Endometrial microvascular endothelial cells (primary cell): ENCODE results near the gene PTPRK. TPM values are rescaled to one million over a fixed set of nuclear protein-coding genes. Genes with fewer than 3 reads are reported as not detected.

Experiments used
- in situ Hi-C: cut with HindIII; loops from 2 replicates; pipeline ENCODE4 v1.10.0; 2017; ENCODE audit warnings: low sequenced_read_pairs, low pct_unique_long_range_greater_than_20kb; ENCODE audit errors: inconsistent ontology term
- total RNA-seq: library from RNA; depleted of rRNA; stranded (reverse); fragments of >200 nt; gene quantifications from one replicate; pipeline ENCODE4 v1.2.3, GENCODE V29; 2015; ENCODE audit errors: inconsistent ontology term

Gene PTPRK
- total RNA-seq, 1 donor from 2014 or later: 60.4 TPM

- in situ Hi-C loops: no loop called here
These were observed 184.4 kb downstream of the PTPRK start for GRCh38 chr6:128335963-128336362.

GRCh38 chr6:128333581-128334223 lies 186.7 kb downstream of the PTPRK start:
- in situ Hi-C loops: no loop called here

DNA sequence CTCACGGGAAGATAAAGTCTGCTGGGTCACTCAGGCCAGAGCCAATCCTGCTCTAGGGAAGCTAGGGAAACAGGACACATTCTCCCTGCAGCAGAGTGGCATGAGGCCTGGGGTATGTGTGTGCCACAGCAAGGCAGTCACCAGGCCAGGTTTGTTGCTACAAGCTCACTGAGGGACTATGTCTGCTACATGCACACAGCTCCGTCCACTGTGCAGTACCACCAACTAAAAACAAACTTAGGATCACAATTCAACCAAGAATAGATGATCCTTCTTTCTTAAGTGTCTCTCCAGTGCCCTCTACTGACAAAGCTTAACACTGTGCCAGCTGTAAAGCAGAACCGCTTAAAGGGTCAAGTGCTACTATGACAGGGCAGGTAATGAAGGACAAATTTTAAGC lies 192.5 kb downstream of the PTPRK start:
- in situ Hi-C loops: no loop called here

DNA sequence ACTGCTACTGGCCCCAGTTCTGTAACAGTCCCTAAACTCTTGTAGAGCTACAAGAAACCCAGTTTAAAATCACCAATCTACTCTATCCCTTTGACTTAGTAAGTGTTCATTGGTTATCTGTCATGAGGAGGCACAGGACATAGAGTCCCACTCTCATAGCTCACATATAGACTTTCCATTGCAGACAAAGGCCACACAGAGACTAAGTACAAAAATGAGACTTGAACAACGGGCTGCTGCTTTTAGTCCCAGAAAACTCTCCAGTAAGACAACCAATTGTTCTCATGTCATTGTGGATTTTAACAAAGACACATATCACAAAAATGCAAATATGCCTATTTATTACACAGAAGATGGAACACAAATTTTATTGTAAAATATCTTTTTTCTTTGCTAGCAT lies 197.4 kb downstream of the PTPRK start:
- in situ Hi-C loops: no loop called here

DNA sequence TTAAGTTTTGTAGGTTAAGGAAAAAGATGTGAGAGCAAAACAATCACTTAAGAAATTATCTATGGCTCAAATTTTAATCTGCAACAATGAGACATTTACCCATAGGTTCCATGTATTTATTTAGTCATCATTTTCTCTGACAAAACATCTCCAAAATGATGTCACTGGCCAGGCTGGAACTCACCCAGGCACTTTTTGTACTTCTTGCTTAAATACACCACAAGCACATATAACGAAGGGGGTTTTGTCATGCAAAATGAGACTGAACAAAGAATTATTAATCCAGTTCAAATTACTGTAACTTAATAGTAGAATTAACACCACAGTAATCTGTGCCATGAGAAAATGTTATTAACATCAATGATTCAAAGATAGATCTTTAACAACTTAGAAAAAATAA lies 200.5 kb downstream of the PTPRK start:
- in situ Hi-C loops: no loop called here

- in situ Hi-C loops: no loop called here
These were observed 201.2 kb downstream of the PTPRK start for GRCh38 chr6:128319157-128319556.

GRCh38 chr6:128316258-128316929 lies 204.0 kb downstream of the PTPRK start:
- in situ Hi-C loops: no loop called here

DNA sequence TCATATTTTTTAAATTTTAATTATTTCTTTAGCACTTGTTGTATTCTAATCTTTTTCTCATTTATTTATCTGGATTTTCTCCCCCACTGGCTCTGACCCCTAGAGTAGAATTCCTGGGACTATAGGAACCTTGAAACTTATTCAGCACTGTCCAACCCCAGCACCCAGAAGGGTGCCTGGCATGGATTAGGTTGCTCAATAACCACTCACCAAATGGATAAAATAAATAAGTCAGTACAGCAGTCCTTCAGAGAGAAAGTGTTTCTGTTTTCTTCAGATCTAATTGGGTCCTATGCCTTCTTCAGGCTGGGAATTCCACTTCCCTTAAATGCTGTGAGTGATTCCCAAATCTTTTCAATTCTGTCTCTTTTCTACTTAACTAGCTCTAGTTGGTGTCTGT lies 206.2 kb downstream of the PTPRK start:
- in situ Hi-C loops: no loop called here

GRCh38 chr6:128311944-128312570 lies 208.3 kb downstream of the PTPRK start:
- in situ Hi-C loops: no loop called here

DNA sequence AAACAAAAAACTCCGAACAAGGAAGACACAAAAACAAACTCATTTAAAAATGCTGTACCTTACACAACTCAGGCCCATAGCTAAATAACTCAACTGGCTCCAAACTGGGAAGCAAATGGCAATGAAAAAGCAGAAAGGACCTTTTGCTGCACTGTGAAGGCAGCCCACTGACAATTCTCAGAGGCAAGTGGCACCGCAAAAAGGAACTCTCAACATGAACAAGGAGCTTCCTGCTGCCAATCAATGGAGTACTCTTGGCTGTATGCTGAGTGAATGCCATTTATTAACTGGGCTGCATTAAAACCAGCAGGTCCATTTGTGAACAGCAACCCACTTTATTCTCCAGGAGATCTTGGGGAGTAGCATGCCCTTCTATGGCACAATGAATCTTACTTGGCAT lies 209.9 kb downstream of the PTPRK start:
- in situ Hi-C loops: no loop called here

DNA sequence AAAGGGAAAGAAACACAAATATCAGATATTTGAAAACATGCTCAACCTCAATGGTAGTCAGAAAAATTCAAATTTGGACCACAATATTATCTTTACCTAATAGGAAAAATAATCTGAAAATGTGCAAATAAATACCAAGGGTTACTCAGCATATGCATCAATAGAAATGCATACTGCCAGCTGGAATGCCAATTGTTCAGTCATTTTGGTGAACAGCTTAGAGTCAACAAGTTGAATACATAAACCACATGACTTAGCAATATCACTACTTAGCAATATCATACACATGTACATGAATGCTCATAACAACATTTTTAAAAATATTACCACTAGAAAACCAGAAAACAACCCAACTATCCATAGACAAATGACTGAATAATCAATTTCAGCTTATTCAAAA lies 212.7 kb downstream of the PTPRK start:
- in situ Hi-C loops: no loop called here

GRCh38 chr6:128305976-128306375 lies 214.4 kb downstream of the PTPRK start:
- in situ Hi-C loops: no loop called here

DNA sequence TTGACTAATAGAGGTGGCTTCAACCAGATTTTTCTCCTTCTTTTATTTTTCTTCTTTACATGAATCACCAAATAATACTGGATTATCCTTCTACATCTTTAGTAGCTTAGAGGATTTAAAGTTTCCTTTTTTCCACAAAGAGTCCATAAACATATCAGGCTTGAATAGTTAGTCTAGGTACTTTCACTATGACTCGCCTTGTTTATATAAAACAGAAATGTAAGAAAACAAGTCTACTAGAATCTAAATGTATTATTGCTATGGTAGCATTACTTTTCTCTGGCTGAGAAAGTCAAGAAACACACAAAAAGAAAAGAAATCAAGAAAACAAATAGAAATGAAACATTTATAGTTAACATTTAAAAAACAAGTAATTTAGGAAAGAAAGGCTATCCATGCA lies 215.2 kb downstream of the PTPRK start:
- in situ Hi-C loops: no loop called here

DNA sequence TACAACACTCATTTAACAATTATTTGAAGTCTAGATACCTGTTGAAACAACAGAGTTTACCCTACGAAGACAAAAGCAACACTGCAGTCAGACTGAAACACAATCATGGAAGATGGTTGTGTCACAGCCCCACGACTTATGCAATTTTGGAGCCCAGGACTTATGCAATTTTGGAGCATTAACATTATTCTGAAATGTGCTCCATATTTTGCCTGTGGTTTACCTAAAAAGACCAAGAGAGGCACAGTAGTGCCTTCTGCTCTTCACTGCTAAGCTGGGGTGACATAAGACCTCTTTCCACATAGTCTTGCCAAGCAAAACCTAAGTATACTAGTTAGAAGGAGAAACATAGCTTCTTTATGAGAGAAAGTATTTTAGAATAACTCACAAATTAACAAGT lies 216.5 kb downstream of the PTPRK start:
- in situ Hi-C loops: no loop called here

DNA sequence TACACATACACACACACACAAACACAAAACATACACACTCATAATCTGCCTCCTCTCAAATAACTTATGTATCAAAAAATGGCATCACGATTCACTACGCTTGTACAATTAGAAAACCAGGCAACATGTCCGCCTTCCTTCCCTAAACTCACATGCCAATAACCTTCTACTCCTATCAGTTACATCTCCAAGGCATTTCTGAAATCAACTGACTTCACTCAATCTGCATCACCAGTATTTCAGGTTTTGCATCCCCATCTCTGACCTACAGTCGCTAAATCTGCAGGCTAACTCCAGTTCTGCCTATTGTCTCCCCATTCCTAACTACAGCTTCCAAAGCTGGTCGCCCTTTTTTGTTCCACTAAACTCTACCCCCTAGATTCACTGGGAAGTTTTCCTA lies 217.5 kb downstream of the PTPRK start:
- in situ Hi-C loops: no loop called here

DNA sequence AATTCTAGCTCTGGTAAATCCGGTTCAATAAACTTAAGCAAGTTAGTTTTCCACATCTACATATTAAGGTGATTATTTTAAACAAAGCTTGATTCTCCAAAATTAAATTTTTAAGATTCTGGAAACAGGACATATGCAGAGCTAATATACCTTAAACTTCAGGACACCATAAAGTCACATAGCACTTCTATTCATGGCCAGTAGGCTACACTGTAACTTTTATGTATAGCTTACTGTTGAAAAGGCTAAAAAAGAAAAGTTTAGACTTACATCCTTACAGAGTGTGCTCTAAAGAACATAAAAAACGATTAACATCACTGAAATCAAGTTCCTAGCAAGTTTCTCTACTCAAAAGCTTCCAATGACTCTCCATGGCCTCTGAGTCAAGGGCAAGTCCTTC lies 224.7 kb downstream of the PTPRK start:
- in situ Hi-C loops: no loop called here

DNA sequence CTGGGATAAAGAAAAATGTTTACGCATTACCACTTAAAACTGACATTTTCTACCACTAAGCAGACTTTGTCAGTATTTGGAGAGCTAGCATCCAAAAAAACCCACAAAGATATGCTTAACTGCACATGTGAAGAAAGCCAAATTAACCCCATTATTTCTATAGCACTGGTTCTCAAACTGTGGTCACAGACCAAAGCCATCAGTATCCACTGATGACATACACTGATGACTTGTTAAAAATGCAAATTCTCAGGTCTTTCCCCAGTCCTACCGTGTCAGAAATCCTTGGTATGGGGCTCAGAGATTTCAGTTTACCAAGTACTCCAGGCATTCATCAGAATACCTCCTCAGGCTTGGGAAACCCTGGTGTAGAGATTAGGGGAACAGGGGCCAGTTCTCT lies 230.2 kb downstream of the PTPRK start:
- in situ Hi-C loops: no loop called here

DNA sequence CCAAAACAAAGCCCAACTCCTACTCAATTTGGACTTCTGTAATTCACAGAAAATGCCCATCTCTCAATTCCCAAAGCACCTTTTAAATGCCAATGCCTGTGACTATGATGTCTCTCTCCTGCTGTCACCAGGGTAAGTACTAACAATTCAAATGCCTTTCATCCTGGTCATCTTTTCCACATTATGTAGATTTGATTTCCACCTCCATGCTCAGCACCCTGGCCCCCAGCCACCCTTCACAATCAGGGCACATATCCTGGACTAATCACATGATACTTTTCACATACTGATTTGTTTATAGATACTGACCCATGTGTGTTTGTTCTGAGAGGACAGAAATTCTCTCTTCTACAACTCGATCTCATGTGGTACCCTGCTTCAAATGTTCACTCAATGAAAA lies 236.3 kb downstream of the PTPRK start:
- in situ Hi-C loops: no loop called here

GRCh38 chr6:128282961-128283360 lies 237.4 kb downstream of the PTPRK start:
- in situ Hi-C loops: no loop called here

DNA sequence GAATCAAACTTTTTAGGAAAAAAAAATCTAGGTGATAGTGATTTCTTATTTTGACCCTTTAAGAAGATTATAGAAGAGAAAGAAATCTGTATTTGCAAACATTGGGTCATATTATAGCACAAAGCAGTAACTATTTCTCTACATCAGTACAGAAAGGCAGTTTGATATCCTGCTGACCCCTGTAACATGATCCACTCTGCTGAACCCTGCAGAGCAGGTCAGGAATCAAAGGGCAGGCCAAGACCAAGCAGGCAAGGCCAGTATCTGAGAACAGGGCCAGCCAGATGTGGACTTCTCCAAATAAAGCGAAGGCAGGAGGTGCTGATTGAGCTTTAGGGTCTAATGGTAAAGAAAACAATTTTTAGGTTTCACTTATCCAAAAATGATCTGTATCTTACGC lies 239.4 kb downstream of the PTPRK start:
- in situ Hi-C loops: no loop called here
